ENCODE results near the gene GPR3. TPM values are rescaled to one million over a fixed set of nuclear protein-coding genes. Genes with fewer than 3 reads are reported as not detected.
"Not testable (repeated sequence)": the region's sequence is repeated elsewhere in the genome, so short reads cannot be mapped to it uniquely, and the experiment has no call there.

The GPR3 gene
- total RNA-seq, 1 experiment from 2014 or later = 0.98 TPM

GRCh38 chr1:27403931-27404330 is 11.5 kb downstream of the GPR3 start:
- Histone ChIP-seq H3K4me2 (no peak overlapping the region), H3K9me2 (ENCODE audit: insufficient read depth) (no peaks in the 10 kb centered on the region)

GRCh38 chr1:27405074-27405473 is 12.7 kb downstream of the GPR3 start:
- Histone ChIP-seq H3F3A (ENCODE audit: insufficient read depth, low read depth) (peaks cover 6% of the 10 kb centered on the region), H3K27ac (no peak overlapping the region), H3K4me3 (no peak overlapping the region), H3K36me3 (ENCODE audit: low read depth) (no peaks in the 10 kb centered on the region), H3K4me1 (replicated peaks; ENCODE audit: insufficient read depth) (no peaks in the 10 kb centered on the region), H3K27me3 (ENCODE audit: insufficient read depth, low read depth) (no peaks in the 10 kb centered on the region), H3K9me2 (ENCODE audit: insufficient read depth) (no peaks in the 10 kb centered on the region), H3K9me3 (ENCODE audit: insufficient read depth, low read depth) (no peaks in the 10 kb centered on the region), H2AFZ (no peak overlapping the region), H4K20me1 (ENCODE audit: insufficient read depth) (no peaks in the 10 kb centered on the region), H3K4me2 (no peak overlapping the region), H3K79me2 (ENCODE audit: low read depth) (no peaks in the 10 kb centered on the region)
- no peak for DNase-seq
- BruUV-seq (replicated peaks) = no TSS peak
- ChIA-PET POLR2A (ENCODE audit: unreplicated experiment) (no interaction called here), CTCF (no interaction called here)
- no peak for TF ChIP-seq EZH2 (IDR thresholded peaks at IDR 0.05; ENCODE audit: low read depth)
- no peak for TF ChIP-seq CTCF (conservative IDR thresholded peaks at IDR 0.05)
- intact Hi-C loops (cut with micrococcal nuclease; ENCODE audit: unreplicated experiment) = no loop called here

More at GRCh38 chr1:27403931-27404330, 11.5 kb downstream of the GPR3 start:
- H3K9me3 ChIP-seq (ENCODE audit: insufficient read depth, low read depth) = no peaks in the 10 kb centered on the region
- intact Hi-C loops (cut with micrococcal nuclease; ENCODE audit: unreplicated experiment) = loop anchor here (2.0 kb wide), 1 partner anchor 203 kb away; no protein-coding TSS in a partner anchor
- H3F3A ChIP-seq (ENCODE audit: insufficient read depth, low read depth) = peaks cover 6% of the 10 kb centered on the region
- ChIA-PET POLR2A (ENCODE audit: unreplicated experiment) (no interaction called here), CTCF (interaction anchor here (1.3 kb wide), 1 partner anchor 153 kb away, joined by 5 read pairs; no protein-coding TSS in a partner anchor)
- H3K36me3 ChIP-seq (ENCODE audit: low read depth) = no peaks in the 10 kb centered on the region
- no peaks in the 10 kb centered on the region for H3K4me1 ChIP-seq (replicated peaks; ENCODE audit: insufficient read depth)
- H3K79me2 ChIP-seq (ENCODE audit: low read depth) = no peaks in the 10 kb centered on the region
- H3K4me3 ChIP-seq = no peak overlapping the region
- no peaks in the 10 kb centered on the region for H3K27me3 ChIP-seq (ENCODE audit: insufficient read depth, low read depth)
- H3K27ac ChIP-seq = no peak overlapping the region
- TF ChIP-seq EZH2 (IDR thresholded peaks at IDR 0.05; ENCODE audit: low read depth) = no peak
- TF ChIP-seq CTCF (conservative IDR thresholded peaks at IDR 0.05) = no peak
- DNase-seq = no peak
- H4K20me1 ChIP-seq (ENCODE audit: insufficient read depth) = no peaks in the 10 kb centered on the region
- no peak overlapping the region for H2AFZ ChIP-seq
- BruUV-seq (replicated peaks) = no TSS peak

GRCh38 chr1:27405598-27406361 is 13.4 kb downstream of the GPR3 start:
- DNase-seq; H3K4me2 ChIP-seq; CTCF ChIA-PET; BruUV-seq (replicated peaks); H3K4me1 ChIP-seq (replicated peaks; ENCODE audit: insufficient read depth); H3K9me3 ChIP-seq (ENCODE audit: insufficient read depth, low read depth); H3K79me2 ChIP-seq (ENCODE audit: low read depth); intact Hi-C loops (cut with micrococcal nuclease; ENCODE audit: unreplicated experiment); POLR2A ChIA-PET (ENCODE audit: unreplicated experiment); H2AFZ ChIP-seq; H3K27ac ChIP-seq; H4K20me1 ChIP-seq (ENCODE audit: insufficient read depth); H3K36me3 ChIP-seq (ENCODE audit: low read depth); H3K9me2 ChIP-seq (ENCODE audit: insufficient read depth); H3K27me3 ChIP-seq (ENCODE audit: insufficient read depth, low read depth); H3F3A ChIP-seq (ENCODE audit: insufficient read depth, low read depth); H3K4me3 ChIP-seq: not testable (repeated sequence)

GRCh38 chr1:27406362-27406680 is 13.9 kb downstream of the GPR3 start:
- no peaks in the 10 kb centered on the region for H3K9me3 ChIP-seq (ENCODE audit: insufficient read depth, low read depth)
- ChIA-PET POLR2A (ENCODE audit: unreplicated experiment) (no interaction called here), CTCF (no interaction called here)
- no peak overlapping the region for H3K4me2 ChIP-seq
- intact Hi-C loops (cut with micrococcal nuclease; ENCODE audit: unreplicated experiment) = no loop called here
- H3K27me3 ChIP-seq (ENCODE audit: insufficient read depth, low read depth) = no peaks in the 10 kb centered on the region
- peaks cover 5% of the 10 kb centered on the region for H3F3A ChIP-seq (ENCODE audit: insufficient read depth, low read depth)
- no peaks in the 10 kb centered on the region for H4K20me1 ChIP-seq (ENCODE audit: insufficient read depth)
- no peak overlapping the region for H3K27ac ChIP-seq
- no peak overlapping the region for H2AFZ ChIP-seq
- TF ChIP-seq CTCF (conservative IDR thresholded peaks at IDR 0.05) (no peak), EZH2 (IDR thresholded peaks at IDR 0.05; ENCODE audit: low read depth) (no peak)
- H3K36me3 ChIP-seq (ENCODE audit: low read depth) = no peaks in the 10 kb centered on the region
- H3K9me2 ChIP-seq (ENCODE audit: insufficient read depth) = no peaks in the 10 kb centered on the region
- DNase-seq = no peak
- no peak overlapping the region for H3K4me3 ChIP-seq
- H3K79me2 ChIP-seq (ENCODE audit: low read depth) = no peaks in the 10 kb centered on the region
- H3K4me1 ChIP-seq (replicated peaks; ENCODE audit: insufficient read depth) = no peaks in the 10 kb centered on the region
- BruUV-seq (replicated peaks) = no TSS peak

GRCh38 chr1:27406791-27407190 is 14.4 kb downstream of the GPR3 start:
- H3K79me2 ChIP-seq (ENCODE audit: low read depth); H3K27me3 ChIP-seq (ENCODE audit: insufficient read depth, low read depth); H3K9me2 ChIP-seq (ENCODE audit: insufficient read depth); H4K20me1 ChIP-seq (ENCODE audit: insufficient read depth); POLR2A ChIA-PET (ENCODE audit: unreplicated experiment); H3K36me3 ChIP-seq (ENCODE audit: low read depth); CTCF ChIA-PET; intact Hi-C loops (cut with micrococcal nuclease; ENCODE audit: unreplicated experiment); H3K27ac ChIP-seq; DNase-seq; H2AFZ ChIP-seq; H3K9me3 ChIP-seq (ENCODE audit: insufficient read depth, low read depth); H3F3A ChIP-seq (ENCODE audit: insufficient read depth, low read depth); H3K4me2 ChIP-seq; H3K4me1 ChIP-seq (replicated peaks; ENCODE audit: insufficient read depth); BruUV-seq (replicated peaks); H3K4me3 ChIP-seq: not testable (repeated sequence)
